ENCODE data around the gene HEPN1.

The HEPN1 gene

GRCh38 chr11:124943254-124943616 is 24.2 kb downstream of the HEPN1 start:
- TF ChIP-seq ZNF274 (IDR thresholded peaks at IDR 0.05; ENCODE audit: low read depth, low read length) (no peak), SUZ12 (IDR thresholded peaks at IDR 0.05; ENCODE audit: extremely low read depth, insufficient read depth, insufficient read length) (no peak), YY1 (IDR thresholded peaks at IDR 0.05; ENCODE audit: insufficient read depth, insufficient read length) (no peak)
- DNase-seq (ENCODE audit: low read depth, low spot score), result no peak
- H3K36me3 ChIP-seq (ENCODE audit: insufficient read depth, insufficient read length, low read length), result no peaks in the 10 kb centered on the region
- no peak overlapping the region for H3K9ac ChIP-seq (ENCODE audit: insufficient read length, low read depth)
- no peaks in the 10 kb centered on the region for H3K9me3 ChIP-seq (ENCODE audit: insufficient read depth, low read length)
- H3K4me1 ChIP-seq (ENCODE audit: insufficient read depth, insufficient read length), result no peaks in the 10 kb centered on the region
- H3K27me3 ChIP-seq (ENCODE audit: insufficient read depth, insufficient read length), result no peaks in the 10 kb centered on the region
- H3K4me3 ChIP-seq (ENCODE audit: insufficient read length, low read depth), result no peak overlapping the region

DNA sequence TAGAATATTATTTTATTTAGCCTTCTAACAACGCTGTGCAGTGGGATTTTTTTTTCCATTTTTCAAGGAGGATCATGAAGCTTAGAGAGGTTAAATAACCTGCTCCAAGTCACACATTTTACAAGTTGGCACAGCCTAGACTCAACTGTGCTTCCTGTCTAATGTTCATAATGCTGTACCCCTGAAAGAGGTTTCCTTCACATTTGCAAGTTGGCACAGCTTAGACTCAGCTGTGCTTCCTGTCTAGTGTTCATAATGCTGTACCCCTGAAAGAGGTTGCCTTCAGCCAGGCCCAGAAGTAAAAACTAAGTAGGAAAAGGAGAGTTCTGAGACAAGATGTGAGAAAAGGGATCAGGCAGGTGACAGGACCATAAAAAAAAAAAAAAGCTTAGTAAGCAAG is 24.7 kb downstream of the HEPN1 start:
- Histone ChIP-seq H3K4me1 (ENCODE audit: insufficient read depth, insufficient read length) (no peaks in the 10 kb centered on the region), H3K36me3 (ENCODE audit: insufficient read depth, insufficient read length, low read length) (no peaks in the 10 kb centered on the region), H3K9ac (ENCODE audit: insufficient read length, low read depth) (no peak overlapping the region), H3K9me3 (ENCODE audit: insufficient read depth, low read length) (no peaks in the 10 kb centered on the region), H3K4me3 (ENCODE audit: insufficient read length, low read depth) (no peak overlapping the region), H3K27me3 (ENCODE audit: insufficient read depth, insufficient read length) (no peaks in the 10 kb centered on the region)
- DNase-seq (ENCODE audit: low read depth, low spot score), result no peak
- TF ChIP-seq SUZ12 (IDR thresholded peaks at IDR 0.05; ENCODE audit: extremely low read depth, insufficient read depth, insufficient read length), result no peak
- no peak for TF ChIP-seq YY1 (IDR thresholded peaks at IDR 0.05; ENCODE audit: insufficient read depth, insufficient read length)
- TF ChIP-seq ZNF274 (IDR thresholded peaks at IDR 0.05; ENCODE audit: low read depth, low read length), result no peak

GRCh38 chr11:124944565-124944964 is 25.5 kb downstream of the HEPN1 start:
- TF ChIP-seq ZNF274 (IDR thresholded peaks at IDR 0.05; ENCODE audit: low read depth, low read length), result no peak
- TF ChIP-seq SUZ12 (IDR thresholded peaks at IDR 0.05; ENCODE audit: extremely low read depth, insufficient read depth, insufficient read length), result no peak
- TF ChIP-seq YY1 (IDR thresholded peaks at IDR 0.05; ENCODE audit: insufficient read depth, insufficient read length), result no peak
- Histone ChIP-seq H3K4me3 (ENCODE audit: insufficient read length, low read depth) (no peak overlapping the region), H3K36me3 (ENCODE audit: insufficient read depth, insufficient read length, low read length) (no peaks in the 10 kb centered on the region), H3K27me3 (ENCODE audit: insufficient read depth, insufficient read length) (no peaks in the 10 kb centered on the region), H3K9me3 (ENCODE audit: insufficient read depth, low read length) (no peaks in the 10 kb centered on the region), H3K9ac (ENCODE audit: insufficient read length, low read depth) (no peak overlapping the region), H3K4me1 (ENCODE audit: insufficient read depth, insufficient read length) (no peaks in the 10 kb centered on the region)
- no peak for DNase-seq (ENCODE audit: low read depth, low spot score)

GRCh38 chr11:124945826-124946225 is 26.8 kb downstream of the HEPN1 start:
- Histone ChIP-seq H3K9me3 (ENCODE audit: insufficient read depth, low read length) (no peaks in the 10 kb centered on the region), H3K9ac (ENCODE audit: insufficient read length, low read depth) (no peak overlapping the region), H3K4me1 (ENCODE audit: insufficient read depth, insufficient read length) (no peaks in the 10 kb centered on the region), H3K36me3 (ENCODE audit: insufficient read depth, insufficient read length, low read length) (no peaks in the 10 kb centered on the region), H3K4me3 (ENCODE audit: insufficient read length, low read depth) (no peak overlapping the region), H3K27me3 (ENCODE audit: insufficient read depth, insufficient read length) (no peaks in the 10 kb centered on the region)
- no peak for TF ChIP-seq ZNF274 (IDR thresholded peaks at IDR 0.05; ENCODE audit: low read depth, low read length)
- TF ChIP-seq SUZ12 (IDR thresholded peaks at IDR 0.05; ENCODE audit: extremely low read depth, insufficient read depth, insufficient read length), result no peak
- no peak for TF ChIP-seq YY1 (IDR thresholded peaks at IDR 0.05; ENCODE audit: insufficient read depth, insufficient read length)
- DNase-seq (ENCODE audit: low read depth, low spot score), result no peak

DNA sequence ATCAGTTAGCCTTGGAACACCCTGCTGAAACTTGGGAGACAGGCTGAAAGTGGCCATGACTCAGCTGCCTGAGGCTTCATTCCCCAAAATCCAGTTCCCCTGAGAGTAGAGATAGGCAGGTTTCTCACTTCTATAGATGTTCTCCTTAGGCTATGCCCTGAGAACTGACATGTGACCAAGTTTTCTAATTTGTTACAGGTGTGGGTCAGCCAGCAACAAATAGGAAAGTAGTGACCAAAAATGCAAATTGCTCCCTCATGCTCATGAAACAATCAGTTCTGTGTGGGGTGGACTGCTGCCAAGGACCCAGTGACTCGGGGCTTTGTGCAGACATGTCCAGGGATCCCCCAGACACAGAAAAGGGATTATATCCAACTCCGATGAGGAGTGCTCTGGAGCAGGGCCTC is 27.7 kb downstream of the HEPN1 start:
- H3K36me3 ChIP-seq (ENCODE audit: insufficient read depth, insufficient read length, low read length), result no peaks in the 10 kb centered on the region
- H3K27me3 ChIP-seq (ENCODE audit: insufficient read depth, insufficient read length), result no peaks in the 10 kb centered on the region
- no peak overlapping the region for H3K9ac ChIP-seq (ENCODE audit: insufficient read length, low read depth)
- no peak overlapping the region for H3K4me3 ChIP-seq (ENCODE audit: insufficient read length, low read depth)
- no peaks in the 10 kb centered on the region for H3K9me3 ChIP-seq (ENCODE audit: insufficient read depth, low read length)
- H3K4me1 ChIP-seq (ENCODE audit: insufficient read depth, insufficient read length), result no peaks in the 10 kb centered on the region
- no peak for DNase-seq (ENCODE audit: low read depth, low spot score)
- TF ChIP-seq ZNF274 (IDR thresholded peaks at IDR 0.05; ENCODE audit: low read depth, low read length) (no peak), SUZ12 (IDR thresholded peaks at IDR 0.05; ENCODE audit: extremely low read depth, insufficient read depth, insufficient read length) (no peak), YY1 (IDR thresholded peaks at IDR 0.05; ENCODE audit: insufficient read depth, insufficient read length) (no peak)

DNA sequence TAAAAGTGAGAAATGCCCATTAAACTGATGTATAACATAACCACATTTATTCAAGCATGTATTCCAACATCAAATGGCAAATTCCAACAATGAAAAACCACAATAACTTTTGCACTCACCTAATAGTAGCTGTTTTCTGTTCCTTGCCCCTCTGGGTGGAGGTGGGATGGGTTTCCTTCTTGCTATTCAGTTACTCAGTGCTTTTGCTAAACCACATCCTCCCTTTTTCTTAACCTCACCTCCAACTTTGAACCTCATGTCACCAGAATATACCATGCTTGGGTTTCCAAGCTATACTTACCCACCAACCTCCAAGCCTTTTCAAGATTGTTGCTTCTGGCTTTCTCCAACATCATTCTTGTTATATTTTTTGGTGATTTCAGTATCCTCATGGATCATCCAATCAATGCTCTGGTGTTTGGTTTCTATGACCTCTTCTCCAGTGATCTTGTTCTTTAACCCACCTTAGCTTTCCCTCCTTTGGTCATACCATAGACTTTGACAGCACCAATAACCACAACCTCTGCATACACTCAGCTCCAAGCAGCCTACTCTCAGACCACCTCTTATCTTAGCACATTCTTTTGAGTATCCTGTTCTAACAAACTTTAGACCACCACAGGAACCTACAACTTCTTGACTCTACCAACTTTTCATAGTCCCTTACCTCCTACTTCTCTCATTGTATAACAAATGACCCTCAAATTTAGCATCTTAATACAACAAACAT is 31.7 kb downstream of the HEPN1 start:
- Histone ChIP-seq H3K27me3 (ENCODE audit: insufficient read depth, insufficient read length) (no peaks in the 10 kb centered on the region), H3K9ac (ENCODE audit: insufficient read length, low read depth) (no peak overlapping the region), H3K4me1 (ENCODE audit: insufficient read depth, insufficient read length) (no peaks in the 10 kb centered on the region), H3K4me3 (ENCODE audit: insufficient read length, low read depth) (no peak overlapping the region), H3K36me3 (ENCODE audit: insufficient read depth, insufficient read length, low read length) (no peaks in the 10 kb centered on the region), H3K9me3 (ENCODE audit: insufficient read depth, low read length) (no peaks in the 10 kb centered on the region)
- no peak for DNase-seq (ENCODE audit: low read depth, low spot score)
- TF ChIP-seq SUZ12 (IDR thresholded peaks at IDR 0.05; ENCODE audit: extremely low read depth, insufficient read depth, insufficient read length), result no peak
- TF ChIP-seq ZNF274 (IDR thresholded peaks at IDR 0.05; ENCODE audit: low read depth, low read length), result no peak
- TF ChIP-seq YY1 (IDR thresholded peaks at IDR 0.05; ENCODE audit: insufficient read depth, insufficient read length), result no peak

DNA sequence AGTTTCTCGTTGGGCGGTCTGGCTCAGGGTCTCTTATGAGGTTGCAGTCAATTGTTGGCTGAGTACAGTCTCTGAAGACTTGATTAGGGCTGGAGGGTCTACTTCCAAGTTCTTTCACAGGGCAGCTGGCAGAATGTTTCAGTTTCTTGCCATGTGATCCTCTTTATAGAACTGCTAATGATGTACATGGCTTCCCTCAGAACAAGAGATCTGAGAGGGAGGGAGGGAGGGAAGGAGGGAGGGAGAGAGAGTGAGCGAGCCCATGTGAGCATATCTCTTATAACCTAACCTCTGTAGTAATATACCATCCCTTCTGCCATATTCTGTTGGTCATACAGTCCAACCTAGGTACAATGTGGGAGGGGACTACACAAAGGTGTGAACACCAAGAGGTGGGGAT is 32.3 kb downstream of the HEPN1 start:
- H3K4me3 ChIP-seq (ENCODE audit: insufficient read length, low read depth), result no peak overlapping the region
- H3K9me3 ChIP-seq (ENCODE audit: insufficient read depth, low read length), result no peaks in the 10 kb centered on the region
- no peak for DNase-seq (ENCODE audit: low read depth, low spot score)
- no peaks in the 10 kb centered on the region for H3K36me3 ChIP-seq (ENCODE audit: insufficient read depth, insufficient read length, low read length)
- H3K4me1 ChIP-seq (ENCODE audit: insufficient read depth, insufficient read length), result no peaks in the 10 kb centered on the region
- no peaks in the 10 kb centered on the region for H3K27me3 ChIP-seq (ENCODE audit: insufficient read depth, insufficient read length)
- no peak overlapping the region for H3K9ac ChIP-seq (ENCODE audit: insufficient read length, low read depth)
- TF ChIP-seq YY1 (IDR thresholded peaks at IDR 0.05; ENCODE audit: insufficient read depth, insufficient read length) (no peak), ZNF274 (IDR thresholded peaks at IDR 0.05; ENCODE audit: low read depth, low read length) (no peak), SUZ12 (IDR thresholded peaks at IDR 0.05; ENCODE audit: extremely low read depth, insufficient read depth, insufficient read length) (no peak)

All from NT2/D1 (cell line).